Small intestine (tissue), 7 donors: ENCODE results near the gene NR1H4. TPM values are rescaled to one million over a fixed set of nuclear protein-coding genes. Genes with fewer than 3 reads are reported as not detected.
A peak's percentile ranks its signal among the peaks of the same experiment; 100 is the strongest.

ENCODE experiments used
- DNase-seq, 2 donors: peaks; one replicate each; pipeline versions ENCODE4 v3.0.0 to v3.0.0-alpha.2; 2013
- FAIRE-seq: peaks from 2 replicates; lab custom pipeline; 2012; peaks lifted over from hg19 to GRCh38; lab: Jason Lieb, UNC
- H3K27ac ChIP-seq, 3 donors: one replicate each; pipeline ENCODE4 v1.5.1; 2013; ENCODE audit warnings: low read length in 2 of 3, mild to moderate bottlenecking in 2 of 3, control low read depth in 1 of 3, inconsistent platforms in 1 of 3, low read depth in 1 of 3, moderate library complexity in 1 of 3
- H3K27me3 ChIP-seq, 3 donors: one replicate each; pipeline ENCODE4 v1.6.1; 2013; ENCODE audit warnings: low read length in 3 of 3, inconsistent platforms in 1 of 3; ENCODE audit not compliant: control insufficient read depth in 3 of 3, insufficient read depth in 3 of 3
- H3K36me3 ChIP-seq, 3 donors: one replicate each; pipeline ENCODE4 v1.6.1; 2013; ENCODE audit warnings: low read length in 3 of 3, inconsistent platforms in 1 of 3, low read depth in 1 of 3, mild to moderate bottlenecking in 1 of 3, moderate library complexity in 1 of 3; ENCODE audit not compliant: control insufficient read depth in 3 of 3, insufficient read depth in 2 of 3
- H3K4me1 ChIP-seq, 3 donors: one replicate each; pipeline ENCODE4 v1.6.1; 2013; ENCODE audit warnings: low read length in 2 of 3, inconsistent platforms in 1 of 3, low read depth in 1 of 3, mild to moderate bottlenecking in 1 of 3, moderate library complexity in 1 of 3; ENCODE audit not compliant: control insufficient read depth in 3 of 3, insufficient read depth in 2 of 3
- H3K4me3 ChIP-seq, 3 donors: one replicate each; pipeline ENCODE4 v1.5.1; 2013; ENCODE audit warnings: low read length in 3 of 3, control low read depth in 1 of 3, inconsistent platforms in 1 of 3, low read depth in 1 of 3, mild to moderate bottlenecking in 1 of 3, moderate library complexity in 1 of 3
- H3K9me3 ChIP-seq, 2 donors: one replicate each; pipeline ENCODE4 v1.6.1; 2013; ENCODE audit warnings: low read depth in 1 of 2, low read length in 1 of 2; ENCODE audit not compliant: control insufficient read depth in 2 of 2, insufficient read depth in 1 of 2
- WGBS, 3 donors: extraction: QIAGEN DNeasy Blood & Tissue Kit; methylation state at CpG; one replicate each; pipeline ENCODE4 v1.1.7; 2013; 5-methylcytosine and 5-hydroxymethylcytosine counted together
- polyA plus RNA-seq, 4 donors: library from polyadenylated mRNA; stranded (reverse) in 3 of 4; unstranded in 1 of 4; fragments of 200-250 nt in 3 of 4; fragments of 120-200 nt in 1 of 4; gene quantifications; one replicate each; pipeline versions ENCODE4 v1.2.1 to v1.2.3, GENCODE V29; 2013
- donor health status: healthy with polysubstance abuse.
- donor health status: control.
- donor health status: control.
- donor health status: Bipolar disorder and iron deficiency.
- donor health status: healthy.

NR1H4 gene
- polyA plus RNA-seq, 4 donors: 16.5 to 139 (median 45.0) TPM

GRCh38 chr12:100453951-100454350 lies 19.7 kb upstream of the NR1H4 start:
- Histone ChIP-seq H3K4me1 (peaks cover 0 to 6% (median 0%) of the 10 kb centered on the region in 3 donors), H3K9me3 (no peaks in the 10 kb centered on the region), H3K4me3 (no peak overlapping the region), H3K27ac (peak overlapping the region in 1 of 3 donors; percentile 54), H3K36me3 (no peaks in the 10 kb centered on the region), H3K27me3 (peaks cover 0 to 3% (median 0%) of the 10 kb centered on the region in 3 donors)
- FAIRE-seq: no peak
- WGBS, 3 donors: 57 to 70% (median 67%) methylated on average over 3 of the region's 3 CpGs
- DNase-seq: no peak

- DNase-seq (no peak), FAIRE-seq (peak; percentile 33)
- 77 to 88% (median 84%) methylated on average over 3 of the region's 3 CpGs for WGBS, 3 donors
- Histone ChIP-seq H3K4me1 (no peaks in the 10 kb centered on the region), H3K36me3 (no peaks in the 10 kb centered on the region), H3K9me3 (no peaks in the 10 kb centered on the region), H3K27me3 (peaks cover 0 to 2% (median 0%) of the 10 kb centered on the region in 3 donors), H3K4me3 (no peak overlapping the region), H3K27ac (no peak overlapping the region)
Observed at GRCh38 chr12:100455896-100456295, 17.8 kb upstream of the NR1H4 start.

- 51 to 69% (median 65%) methylated on average over 4 of the region's 4 CpGs for WGBS, 3 donors
- H3K27ac ChIP-seq: no peak overlapping the region
- H3K9me3 ChIP-seq: no peaks in the 10 kb centered on the region
- no peaks in the 10 kb centered on the region for H3K36me3 ChIP-seq
- no peaks in the 10 kb centered on the region for H3K4me1 ChIP-seq
- no peak overlapping the region for H3K4me3 ChIP-seq
- DNase-seq: no peak
- no peaks in the 10 kb centered on the region for H3K27me3 ChIP-seq
- FAIRE-seq: no peak
Observed at GRCh38 chr12:100458191-100458590, 15.5 kb upstream of the NR1H4 start.

GRCh38 chr12:100460702-100461101 lies 13.0 kb upstream of the NR1H4 start:
- H3K4me3 ChIP-seq: no peak overlapping the region
- DNase-seq: no peak

GRCh38 chr12:100461330-100461973 lies 12.2 kb upstream of the NR1H4 start:
- DNase-seq: no peak
- FAIRE-seq: no peak
- 78 to 90% (median 79%) methylated on average over 1 of the region's 1 CpG for WGBS, 3 donors
- H3K27me3 ChIP-seq: no peaks in the 10 kb centered on the region
- H3K27ac ChIP-seq: no peak overlapping the region
- H3K4me1 ChIP-seq: no peaks in the 10 kb centered on the region
- H3K4me3 ChIP-seq: no peak overlapping the region
- H3K36me3 ChIP-seq: no peaks in the 10 kb centered on the region
- no peaks in the 10 kb centered on the region for H3K9me3 ChIP-seq

More at GRCh38 chr12:100460702-100461101, 13.0 kb upstream of the NR1H4 start:
- no peaks in the 10 kb centered on the region for H3K9me3 ChIP-seq
- no peaks in the 10 kb centered on the region for H3K27me3 ChIP-seq
- no peak overlapping the region for H3K27ac ChIP-seq
- H3K4me1 ChIP-seq: no peaks in the 10 kb centered on the region
- FAIRE-seq: no peak
- WGBS, 3 donors: 72 to 86% (median 83%) methylated on average over 3 of the region's 3 CpGs
- no peaks in the 10 kb centered on the region for H3K36me3 ChIP-seq

- no peaks in the 10 kb centered on the region for H3K9me3 ChIP-seq
- no peak for FAIRE-seq
- DNase-seq: no peak
- H3K4me1 ChIP-seq: no peaks in the 10 kb centered on the region
- H3K36me3 ChIP-seq: no peaks in the 10 kb centered on the region
- H3K4me3 ChIP-seq: no peak overlapping the region
- 75 to 96% (median 87%) methylated on average over 1 of the region's 1 CpG for WGBS, 3 donors
- no peaks in the 10 kb centered on the region for H3K27me3 ChIP-seq
- no peak overlapping the region for H3K27ac ChIP-seq
Observed at GRCh38 chr12:100463661-100464060, 10.0 kb upstream of the NR1H4 start.

GRCh38 chr12:100464529-100464928 lies 9.1 kb upstream of the NR1H4 start:
- no peaks in the 10 kb centered on the region for H3K36me3 ChIP-seq
- FAIRE-seq: no peak
- no peaks in the 10 kb centered on the region for H3K4me1 ChIP-seq
- no peak overlapping the region for H3K4me3 ChIP-seq
- WGBS, 3 donors: 85 to 86% (median 86%) methylated on average over 1 of the region's 1 CpG
- DNase-seq: no peak
- H3K27ac ChIP-seq: no peak overlapping the region
- no peaks in the 10 kb centered on the region for H3K27me3 ChIP-seq
- H3K9me3 ChIP-seq: no peaks in the 10 kb centered on the region

GRCh38 chr12:100468126-100468525 lies 5.5 kb upstream of the NR1H4 start:
- Histone ChIP-seq H3K27ac (no peak overlapping the region), H3K36me3 (no peaks in the 10 kb centered on the region), H3K4me1 (peaks cover 0 to 2% (median 2%) of the 10 kb centered on the region in 3 donors), H3K9me3 (no peaks in the 10 kb centered on the region), H3K27me3 (no peaks in the 10 kb centered on the region), H3K4me3 (no peak overlapping the region)
- DNase-seq (no peak), FAIRE-seq (no peak)

GRCh38 chr12:100472325-100472724 lies 1.3 kb upstream of the NR1H4 start:
- no peak overlapping the region for H3K27ac ChIP-seq
- H3K9me3 ChIP-seq: no peaks in the 10 kb centered on the region
- peaks cover 0 to 8% (median 2%) of the 10 kb centered on the region in 3 donors for H3K4me1 ChIP-seq
- DNase-seq: no peak
- 77 to 97% (median 95%) methylated on average over 2 of the region's 2 CpGs for WGBS, 3 donors
- FAIRE-seq: no peak
- no peaks in the 10 kb centered on the region for H3K36me3 ChIP-seq
- H3K4me3 ChIP-seq: no peak overlapping the region
- H3K27me3 ChIP-seq: no peaks in the 10 kb centered on the region
